UCSD-AML1 (cell line): ENCODE results near the gene NUMA1.

ENCODE experiments used
- DNase-seq: peaks from one replicate; lab custom pipeline; 2025; ENCODE audit not compliant: unreplicated experiment; lab: John Stamatoyannopoulos, UW

Gene NUMA1

DNA sequence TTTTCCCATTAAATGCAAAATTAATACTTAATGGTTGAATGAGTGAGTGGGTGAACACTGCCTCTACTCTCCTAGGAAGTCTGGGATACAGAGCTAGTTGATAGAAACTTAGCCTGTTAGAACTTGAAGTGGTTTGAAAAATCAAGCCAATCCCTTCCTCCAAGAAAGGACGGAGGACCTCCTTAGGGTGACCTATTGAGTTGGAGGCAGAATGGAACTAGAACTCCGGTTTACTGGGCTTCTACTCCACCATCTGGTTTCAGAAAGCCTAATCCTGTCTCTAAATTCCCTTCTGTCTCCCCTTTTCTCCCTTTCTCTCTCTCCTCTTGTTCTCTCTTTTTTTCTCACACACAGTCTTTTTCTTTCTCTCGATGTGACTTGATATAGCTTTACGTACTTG is 101.2 kb downstream of the NUMA1 start:
- no peak for DNase-seq

DNA sequence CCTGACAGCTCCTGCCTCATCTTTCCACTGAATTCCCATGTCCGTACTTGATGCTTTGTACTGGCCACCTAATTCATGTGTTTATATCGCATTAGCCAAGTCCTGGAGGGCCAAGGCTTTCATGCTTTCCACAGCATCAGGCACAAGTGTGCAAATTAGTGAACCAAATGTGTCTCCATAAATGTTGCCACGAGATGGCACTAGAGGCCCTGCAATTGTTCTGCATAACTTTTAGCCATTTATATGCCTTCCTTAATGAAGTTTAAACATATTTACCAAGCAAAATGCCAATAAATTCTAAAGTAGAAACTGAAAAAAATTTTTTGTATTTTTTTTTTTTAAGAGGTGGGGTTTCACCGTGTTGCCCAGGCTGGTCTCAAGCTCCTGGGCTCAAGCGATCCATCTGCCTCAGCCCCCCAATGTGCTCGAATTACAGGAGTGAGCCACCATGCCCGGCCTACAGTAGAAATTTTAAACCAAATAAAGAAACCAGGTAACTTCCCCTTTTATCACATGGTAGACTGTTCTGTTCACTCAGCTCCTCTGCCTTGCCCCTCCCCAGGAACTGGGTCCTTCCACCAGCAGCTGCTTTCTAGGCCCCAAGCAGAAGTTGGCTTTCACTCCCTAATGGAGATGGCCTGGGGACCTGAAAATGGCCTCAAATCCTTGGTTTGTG is 102.5 kb downstream of the NUMA1 start:
- DNase-seq, result peak; percentile 38

DNA sequence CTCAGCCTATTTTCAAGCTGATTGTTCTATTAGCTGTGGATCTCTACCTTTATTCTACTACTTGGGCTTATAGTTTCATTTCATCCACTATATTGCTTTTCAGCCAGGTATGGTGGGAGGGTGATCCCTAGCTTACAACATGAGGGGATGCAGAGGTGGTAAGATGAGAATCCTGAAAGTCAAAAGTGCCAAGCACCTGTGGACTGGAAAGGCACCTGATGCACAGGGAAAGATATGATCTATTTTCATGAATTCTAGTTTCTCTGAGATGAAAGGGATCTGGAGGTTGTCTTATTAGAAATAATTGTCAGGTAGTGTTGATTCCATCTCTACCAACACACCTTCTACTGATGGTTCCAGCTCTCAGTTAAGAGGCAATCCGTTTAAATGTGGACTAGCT is 103.3 kb downstream of the NUMA1 start:
- no peak for DNase-seq

DNA sequence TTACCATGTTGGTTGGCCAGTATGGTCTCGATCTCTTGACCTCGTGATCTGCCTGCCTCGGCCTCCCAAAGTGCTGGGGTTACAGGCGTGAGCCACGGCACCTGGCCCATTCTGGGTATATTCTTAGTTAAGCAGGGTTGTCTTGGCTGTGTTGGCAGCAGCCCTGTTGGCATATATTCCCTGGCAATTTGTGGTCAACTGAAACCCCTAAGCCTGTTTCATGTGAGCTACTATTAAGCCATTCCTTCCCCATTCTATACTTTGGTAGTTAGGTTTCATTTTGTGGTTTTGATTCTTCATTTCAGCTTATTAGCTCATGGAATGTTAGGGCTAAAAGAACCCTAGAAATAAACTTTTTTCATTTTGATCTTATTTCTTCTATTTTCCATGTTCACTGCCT is 103.8 kb downstream of the NUMA1 start:
- no peak for DNase-seq

- no peak for DNase-seq
Observed at GRCh38 chr11:71971680-71972079, 108.7 kb downstream of the NUMA1 start.

DNA sequence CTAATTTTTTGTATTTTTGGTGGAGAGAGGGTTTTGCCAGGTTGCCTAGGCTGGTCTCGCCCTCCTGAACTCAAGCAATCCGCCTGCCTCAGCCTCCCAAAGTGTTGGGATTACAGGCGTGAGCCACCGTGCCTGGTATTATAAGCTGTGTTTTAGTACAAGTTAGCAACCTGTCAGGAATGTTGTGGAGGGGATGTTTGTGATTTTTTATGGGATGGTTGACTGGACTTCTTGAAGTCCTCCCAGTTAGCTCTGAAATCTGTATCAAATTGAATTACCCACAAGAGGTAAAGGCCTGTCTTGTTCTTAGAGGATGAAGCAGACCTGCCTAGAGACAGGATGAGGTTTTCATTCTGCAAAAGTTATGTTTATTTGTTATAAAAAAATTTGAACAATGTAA is 115.7 kb downstream of the NUMA1 start:
- DNase-seq, result no peak

- no peak for DNase-seq
Observed at GRCh38 chr11:71963468-71963867, 116.9 kb downstream of the NUMA1 start.

GRCh38 chr11:71962428-71963038 is 117.8 kb downstream of the NUMA1 start:
- DNase-seq, result no peak

GRCh38 chr11:71955898-71956456 is 124.4 kb downstream of the NUMA1 start:
- no peak for DNase-seq
